HepG2 (cell line): ENCODE measurements around the gene MAN1B1. TPM values are rescaled to one million over a fixed set of nuclear protein-coding genes. Genes with fewer than 3 reads are reported as not detected.

Experiments
- BORCS8-MEF2B ChIP-seq: sonication (generic); formaldehyde crosslinking; IDR thresholded peaks from 2 replicates; pipeline ENCODE4 v1.8.0; 2022; ENCODE audit warnings: mild to moderate bottlenecking, missing genetic modification reagents
- DZIP1 ChIP-seq: sonication (generic); formaldehyde crosslinking; IDR thresholded peaks from 2 replicates; pipeline ENCODE4 v1.5.0; 2020; ENCODE audit warnings: mild to moderate bottlenecking, missing genetic modification reagents
- HNRNPLL ChIP-seq: fragments of 200-400 bp; formaldehyde crosslinking; IDR thresholded peaks from 2 replicates; pipeline ENCODE4 v1.6.1; 2017; ENCODE audit warnings: mild to moderate bottlenecking, low read depth, low read length; ENCODE audit not compliant: poor library complexity, severe bottlenecking
- NFIC ChIP-seq: IDR thresholded peaks from 2 replicates; pipeline ENCODE4 v1.6.1; 2012; ENCODE audit warnings: mild to moderate bottlenecking, low read length, inconsistent platforms
- NKX3-1 ChIP-seq: sonication (generic); formaldehyde crosslinking; IDR thresholded peaks from 2 replicates; pipeline ENCODE4 v1.5.0; 2020; ENCODE audit warnings: missing genetic modification reagents
- NR2F2 ChIP-seq: IDR thresholded peaks from 2 replicates; pipeline ENCODE4 v1.6.1; 2012; ENCODE audit warnings: low read depth, inconsistent platforms, borderline replicate concordance
- PHF8 ChIP-seq: sonication (generic); formaldehyde crosslinking; IDR thresholded peaks from 2 replicates; pipeline ENCODE4 v1.5.0; 2020; ENCODE audit warnings: missing genetic modification reagents
- SOX6 ChIP-seq, 2 experiments: fragments of 450-650 bp in 1 of 2; sonication (generic) in 1 of 2; formaldehyde crosslinking in 1 of 2; IDR thresholded peaks; 2 replicates each; pipeline versions ENCODE4 v1.4.0 to v1.6.1; 2017 to 2020; ENCODE audit warnings: antibody characterized with exemption in 1 of 2, mild to moderate bottlenecking in 1 of 2, missing genetic modification reagents in 1 of 2
- SPEN ChIP-seq: sonication (generic); formaldehyde crosslinking; IDR thresholded peaks from 2 replicates; pipeline ENCODE4 v1.5.1; 2020; ENCODE audit warnings: low read depth, mild to moderate bottlenecking, missing genetic modification reagents
- SRY ChIP-seq: sonication (generic); formaldehyde crosslinking; IDR thresholded peaks from 2 replicates; pipeline ENCODE4 v1.8.0; 2022; ENCODE audit warnings: mild to moderate bottlenecking, missing genetic modification reagents
- YY1 ChIP-seq: IDR thresholded peaks from 2 replicates; pipeline ENCODE4 v1.6.1; 2011; ENCODE audit warnings: low read length, low read depth, moderate library complexity, mild to moderate bottlenecking; ENCODE audit not compliant: insufficient read depth, insufficient replicate concordance
- ZNF101 ChIP-seq: sonication (generic); formaldehyde crosslinking; IDR thresholded peaks from 2 replicates; pipeline ENCODE4 v1.4.0; 2020; ENCODE audit warnings: mild to moderate bottlenecking, low read depth, missing genetic modification reagents, borderline replicate concordance
- ZNF160 ChIP-seq: sonication (generic); formaldehyde crosslinking; IDR thresholded peaks from 2 replicates; pipeline ENCODE4 v1.8.0; 2022; ENCODE audit warnings: mild to moderate bottlenecking, inconsistent platforms, missing genetic modification reagents
- ZNF253 ChIP-seq: sonication (generic); formaldehyde crosslinking; IDR thresholded peaks from 2 replicates; pipeline ENCODE4 v1.8.0; 2022; ENCODE audit warnings: mild to moderate bottlenecking, missing genetic modification reagents, borderline replicate concordance
- ZNF496 ChIP-seq: sonication (generic); formaldehyde crosslinking; IDR thresholded peaks from 2 replicates; pipeline ENCODE4 v1.8.1; 2023; ENCODE audit warnings: mild to moderate bottlenecking, moderate library complexity, missing genetic modification reagents; ENCODE audit not compliant: insufficient replicate concordance
- ZNF547 ChIP-seq: sonication (generic); formaldehyde crosslinking; IDR thresholded peaks from 2 replicates; pipeline ENCODE4 v1.5.1; 2020; ENCODE audit warnings: mild to moderate bottlenecking, missing genetic modification reagents
- ZNF577 ChIP-seq: sonication (generic); formaldehyde crosslinking; IDR thresholded peaks from 2 replicates; pipeline ENCODE4 v1.4.0; 2020; ENCODE audit warnings: mild to moderate bottlenecking, low read depth, missing genetic modification reagents, borderline replicate concordance
- ZNF629 ChIP-seq: sonication (generic); formaldehyde crosslinking; conservative IDR thresholded peaks from 2 replicates; pipeline ENCODE4 v1.5.0; 2020; ENCODE audit warnings: missing genetic modification reagents
- ZNF775 ChIP-seq: sonication (generic); formaldehyde crosslinking; IDR thresholded peaks from 2 replicates; pipeline ENCODE4 v1.4.0; 2020; ENCODE audit warnings: missing genetic modification reagents, mild to moderate bottlenecking, moderate library complexity, borderline replicate concordance
- ZNF784 ChIP-seq: sonication (generic); formaldehyde crosslinking; IDR thresholded peaks from 2 replicates; pipeline ENCODE4 v1.5.1; 2020; ENCODE audit warnings: missing genetic modification reagents, mild to moderate bottlenecking, borderline replicate concordance
- polyA plus RNA-seq, 8 experiments: library from polyadenylated mRNA; depleted of rRNA in 3 of 8; stranded (reverse) in 7 of 8; unstranded in 1 of 8; fragments of >200 nt; fragmentation: Illumina TruSeq in 4 of 8; extraction: Trizol in 4 of 8; gene quantifications; 2 replicates each; pipeline versions ENCODE4 v1.2.1 to v1.2.3, GENCODE V29; 2011 to 2016; ENCODE audit warnings: low read depth in 4 of 8, missing spikeins in 1 of 8, mixed read lengths in 1 of 8; ENCODE audit not compliant: insufficient read depth in 1 of 8
- total RNA-seq, 5 experiments: library from RNA; depleted of rRNA; stranded (reverse); fragments of >200 nt; fragmentation: Illumina TruSeq; extraction: Trizol; gene quantifications; 2 replicates each; pipeline ENCODE4 v1.2.3, GENCODE V29; 2016; ENCODE audit warnings: low read depth in 1 of 5
- TF ChIP-seq, protein P1 (sequence below): sonication (generic); formaldehyde crosslinking; IDR thresholded peaks from 2 replicates; pipeline ENCODE4; 2020; ENCODE audit warnings: missing genetic modification reagents, mild to moderate bottlenecking, borderline replicate concordance

MAN1B1 gene
- total and polyA plus RNA-seq, 2 of the 13 experiments (the other 11 are each of a cell fraction or from before 2014, with no cell fraction given): 48.9 to 59.5 TPM

GRCh38 chr9:137064027-137064879, 22.5 kb upstream of the MAN1B1 start (continued):
- TF ChIP-seq, protein P1, sequence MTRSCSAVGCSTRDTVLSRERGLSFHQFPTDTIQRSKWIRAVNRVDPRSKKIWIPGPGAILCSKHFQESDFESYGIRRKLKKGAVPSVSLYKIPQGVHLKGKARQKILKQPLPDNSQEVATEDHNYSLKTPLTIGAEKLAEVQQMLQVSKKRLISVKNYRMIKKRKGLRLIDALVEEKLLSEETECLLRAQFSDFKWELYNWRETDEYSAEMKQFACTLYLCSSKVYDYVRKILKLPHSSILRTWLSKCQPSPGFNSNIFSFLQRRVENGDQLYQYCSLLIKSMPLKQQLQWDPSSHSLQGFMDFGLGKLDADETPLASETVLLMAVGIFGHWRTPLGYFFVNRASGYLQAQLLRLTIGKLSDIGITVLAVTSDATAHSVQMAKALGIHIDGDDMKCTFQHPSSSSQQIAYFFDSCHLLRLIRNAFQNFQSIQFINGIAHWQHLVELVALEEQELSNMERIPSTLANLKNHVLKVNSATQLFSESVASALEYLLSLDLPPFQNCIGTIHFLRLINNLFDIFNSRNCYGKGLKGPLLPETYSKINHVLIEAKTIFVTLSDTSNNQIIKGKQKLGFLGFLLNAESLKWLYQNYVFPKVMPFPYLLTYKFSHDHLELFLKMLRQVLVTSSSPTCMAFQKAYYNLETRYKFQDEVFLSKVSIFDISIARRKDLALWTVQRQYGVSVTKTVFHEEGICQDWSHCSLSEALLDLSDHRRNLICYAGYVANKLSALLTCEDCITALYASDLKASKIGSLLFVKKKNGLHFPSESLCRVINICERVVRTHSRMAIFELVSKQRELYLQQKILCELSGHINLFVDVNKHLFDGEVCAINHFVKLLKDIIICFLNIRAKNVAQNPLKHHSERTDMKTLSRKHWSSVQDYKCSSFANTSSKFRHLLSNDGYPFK (CRISPR knock-in tag): no peak
- TF ChIP-seq NR2F2 (no peak), ZNF253 (CRISPR knock-in tag) (0 out of 2 replicates have a peak, but pooled peaks have one; percentile 33), HNRNPLL (peak; percentile 32), ZNF775 (CRISPR knock-in tag) (no peak), ZNF496 (no peak), YY1 (no peak), PHF8 (peak; percentile 20; the same call in 1 of the 2 replicates), ZNF784 (CRISPR knock-in tag) (no peak), ZNF629 (CRISPR knock-in tag) (no peak), ZNF577 (no peak), ZNF547 (CRISPR knock-in tag) (0 out of 2 replicates have a peak, but pooled peaks have one; percentile 26), SOX6 (IDR thresholded peaks at IDR 0.05) (no peak), SOX6 (CRISPR knock-in tag; IDR thresholded peaks at IDR 0.05) (no peak), NFIC (no peak), BORCS8-MEF2B (CRISPR knock-in tag) (peak; percentile 66; the same call in 1 of the 2 replicates), DZIP1 (CRISPR knock-in tag) (0 out of 2 replicates have a peak, but pooled peaks have one; percentile 72), SPEN (CRISPR knock-in tag) (0 out of 2 replicates have a peak, but pooled peaks have one; percentile 44), ZNF101 (CRISPR knock-in tag) (no peak), SRY (CRISPR knock-in tag) (0 out of 2 replicates have a peak, but pooled peaks have one; percentile 44), NKX3-1 (CRISPR knock-in tag) (no peak), ZNF160 (CRISPR knock-in tag) (no peak)
